Amygdala (tissue), 56 donors: ENCODE measurements around the gene ZDHHC3.
"Not testable (repeated sequence)": the region's sequence is repeated elsewhere in the genome, so short reads cannot be mapped to it uniquely, and the experiment has no call there.

ENCODE experiments used
- DNase-seq, 56 donors: peaks; one replicate each; lab custom pipeline; 2025; lab: John Stamatoyannopoulos, UW

Gene ZDHHC3

GRCh38 chr3:44996556-44996969, 20.6 kb upstream of the ZDHHC3 start:
- no peak for DNase-seq

GRCh38 chr3:44995142-44995770, 19.3 kb upstream of the ZDHHC3 start:
- peak in 12 of 56 donors; percentile 4 to 42 (median 14) for DNase-seq

- DNase-seq = no peak
These were observed 17.7 kb upstream of the ZDHHC3 start for GRCh38 chr3:44993471-44994205.

- no peak for DNase-seq
These were observed 16.8 kb upstream of the ZDHHC3 start for GRCh38 chr3:44992555-44993470.

- no peak for DNase-seq
These were observed 15.4 kb upstream of the ZDHHC3 start for GRCh38 chr3:44991326-44991725.

- DNase-seq = no peak
These were observed 13.8 kb upstream of the ZDHHC3 start for GRCh38 chr3:44989636-44990373.

- no peak for DNase-seq
These were observed 13.2 kb upstream of the ZDHHC3 start for GRCh38 chr3:44989141-44989540.

GRCh38 chr3:44988073-44988472, 12.1 kb upstream of the ZDHHC3 start:
- DNase-seq = no peak

- no peak for DNase-seq
These were observed 11.4 kb upstream of the ZDHHC3 start for GRCh38 chr3:44987332-44987731.

GRCh38 chr3:44986330-44986729, 10.4 kb upstream of the ZDHHC3 start:
- not testable (repeated sequence) for DNase-seq

GRCh38 chr3:44984335-44984734, 8.4 kb upstream of the ZDHHC3 start:
- no peak for DNase-seq

- DNase-seq = no peak
These were observed 7.5 kb upstream of the ZDHHC3 start for GRCh38 chr3:44983484-44983941.

- no peak for DNase-seq
These were observed 6.8 kb upstream of the ZDHHC3 start for GRCh38 chr3:44982817-44983216.

GRCh38 chr3:44981751-44982150, 5.8 kb upstream of the ZDHHC3 start:
- DNase-seq = no peak

GRCh38 chr3:44981220-44981619, 5.2 kb upstream of the ZDHHC3 start:
- DNase-seq = no peak

GRCh38 chr3:44974416-44974815, 1.6 kb downstream of the ZDHHC3 start:
- no peak for DNase-seq

- no peak for DNase-seq
These were observed 5.0 kb downstream of the ZDHHC3 start for GRCh38 chr3:44970926-44971490.

- DNase-seq = no peak
These were observed 6.2 kb downstream of the ZDHHC3 start for GRCh38 chr3:44969828-44970179.

- no peak for DNase-seq
These were observed 6.7 kb downstream of the ZDHHC3 start for GRCh38 chr3:44969154-44969827.

- no peak for DNase-seq
These were observed 7.5 kb downstream of the ZDHHC3 start for GRCh38 chr3:44968447-44968858.
